Stromal cell of bone marrow (primary cell): Measurements from ENCODE around the gene PTPRM.
"Not testable (repeated sequence)": the region's sequence is repeated elsewhere in the genome, so short reads cannot be mapped to it uniquely, and the experiment has no call there.

Experiments used
- DNase-seq: peaks from one replicate; pipeline ENCODE4 v3.0.0-alpha.2; 2012; ENCODE audit warnings: low read depth

Gene PTPRM

GRCh38 chr18:8046441-8046840 is 479.3 kb downstream of the PTPRM start:
- no peak for DNase-seq

GRCh38 chr18:8049147-8049546 is 482.0 kb downstream of the PTPRM start:
- DNase-seq = no peak

DNA sequence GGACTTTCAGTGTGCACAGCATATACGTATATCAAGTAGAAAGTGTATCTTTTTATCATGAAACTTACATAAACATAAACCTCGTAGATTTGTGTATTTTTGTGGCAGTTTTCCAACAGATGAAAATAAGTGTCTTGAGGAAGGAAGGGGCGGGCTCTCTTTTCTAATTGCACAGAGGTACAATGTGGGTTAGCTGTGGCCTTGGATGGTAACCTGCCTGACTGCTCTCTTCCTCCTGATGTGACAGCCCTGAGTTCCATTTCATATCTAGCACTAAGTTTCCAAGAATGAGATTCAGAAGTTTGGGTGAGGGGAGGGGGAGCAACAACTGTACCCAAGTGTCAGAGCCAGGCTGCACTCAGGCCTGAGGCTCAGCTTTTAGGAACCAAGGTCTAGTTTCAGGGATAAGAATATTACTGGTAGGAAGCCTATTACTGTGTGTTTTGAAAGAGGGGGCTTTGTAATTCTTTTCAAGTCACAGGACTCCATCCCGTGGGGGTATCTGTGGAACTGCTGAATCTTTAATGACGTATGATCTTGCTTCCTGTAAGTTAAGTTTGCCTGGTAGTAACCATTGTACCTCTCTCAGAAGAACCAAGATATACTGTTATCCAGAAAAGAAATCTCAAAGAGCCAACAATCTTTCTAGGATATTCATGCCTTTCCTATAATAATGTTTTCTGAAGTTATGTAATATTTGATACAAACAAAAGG is 483.7 kb downstream of the PTPRM start:
- DNase-seq = no peak

DNA sequence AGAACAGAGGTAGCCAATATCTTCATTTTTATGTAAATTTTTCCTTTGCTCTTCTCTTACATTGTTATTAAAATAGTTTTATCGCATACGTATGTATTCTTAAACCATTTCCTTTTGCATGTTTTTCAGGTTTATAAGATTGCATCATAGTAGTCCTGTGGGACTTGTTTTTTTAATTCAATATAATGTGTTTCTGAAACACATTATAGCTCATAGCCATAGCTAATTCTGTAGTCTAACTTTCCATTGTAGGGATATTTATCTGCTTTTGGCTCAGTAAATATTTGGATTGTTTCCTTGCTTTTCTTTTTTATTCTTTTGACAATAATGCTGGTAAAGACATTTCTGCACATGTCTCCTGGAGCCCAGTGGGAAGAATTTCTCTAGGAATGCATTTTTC is 484.3 kb downstream of the PTPRM start:
- DNase-seq = no peak

DNA sequence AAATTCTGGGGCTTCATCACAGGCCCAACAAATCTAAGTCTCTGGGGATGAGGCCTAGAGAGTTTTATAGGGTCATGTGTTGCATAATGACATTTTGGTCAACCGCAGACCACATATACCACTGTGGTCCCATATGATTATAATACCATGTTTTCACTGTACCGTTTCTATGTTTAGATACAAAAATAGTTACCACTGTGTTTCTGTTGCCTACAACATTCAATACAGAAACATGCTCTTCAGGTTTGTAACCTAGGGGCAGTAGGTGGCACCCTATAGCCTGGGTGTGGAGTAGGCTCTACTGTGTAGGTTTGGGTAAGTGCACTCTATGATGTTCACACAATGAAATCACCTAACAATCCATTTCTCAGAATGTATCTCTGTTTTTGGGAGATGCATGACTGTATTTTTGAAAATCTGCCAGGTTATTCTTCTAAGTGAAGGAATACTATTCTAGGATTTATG is 485.2 kb downstream of the PTPRM start:
- DNase-seq = peak; percentile 43

DNA sequence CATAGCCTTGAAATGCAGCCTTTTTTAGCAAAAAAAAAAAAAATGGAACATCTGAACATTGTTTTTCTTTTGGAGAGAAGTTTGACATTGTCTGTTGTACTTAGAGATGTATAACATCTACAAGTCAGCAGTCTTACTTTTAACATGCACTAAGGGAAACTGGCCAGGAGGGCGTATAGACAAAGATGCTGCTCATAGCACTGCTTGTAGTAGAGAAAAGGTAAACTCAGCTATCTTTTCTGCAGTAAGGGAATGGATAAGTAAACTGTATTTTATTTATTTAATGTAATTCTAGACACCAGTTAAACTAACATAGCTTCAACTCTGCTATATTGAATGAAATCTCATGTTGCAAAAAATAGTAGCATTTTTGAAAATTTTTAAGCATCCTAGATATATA is 489.6 kb downstream of the PTPRM start:
- DNase-seq = no peak

- not testable (repeated sequence) for DNase-seq
Observed at GRCh38 chr18:8063152-8063551, 496.0 kb downstream of the PTPRM start.

- DNase-seq = no peak
Observed at GRCh38 chr18:8063733-8064132, 496.6 kb downstream of the PTPRM start.

GRCh38 chr18:8065284-8065683 is 498.2 kb downstream of the PTPRM start:
- DNase-seq = no peak

GRCh38 chr18:8065773-8066172 is 498.7 kb downstream of the PTPRM start:
- DNase-seq = no peak

- no peak for DNase-seq
Observed at GRCh38 chr18:8069708-8070107, 502.6 kb downstream of the PTPRM start.

- DNase-seq = no peak
Observed at GRCh38 chr18:8073167-8073566, 506.1 kb downstream of the PTPRM start.

GRCh38 chr18:8080092-8080491 is 513.0 kb downstream of the PTPRM start:
- DNase-seq = no peak

DNA sequence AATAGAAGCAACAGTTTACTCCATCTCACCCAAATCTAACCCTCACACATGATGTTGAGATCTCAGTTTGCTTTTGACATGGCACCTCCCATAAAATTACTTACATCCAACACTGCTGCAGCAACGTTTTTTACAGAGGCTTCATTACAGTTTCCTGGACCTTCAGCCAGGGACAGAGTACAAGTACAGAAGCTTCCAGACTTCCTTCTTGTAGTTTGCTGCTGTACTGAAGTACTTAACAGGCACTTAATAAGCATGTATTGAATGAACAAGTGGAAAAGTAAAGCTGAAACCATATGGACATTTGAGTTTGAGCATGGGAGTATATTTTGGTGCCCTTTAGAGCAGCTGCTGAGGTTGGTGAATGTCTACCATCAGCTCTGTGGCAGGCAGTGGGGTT is 514.2 kb downstream of the PTPRM start:
- no peak for DNase-seq

DNA sequence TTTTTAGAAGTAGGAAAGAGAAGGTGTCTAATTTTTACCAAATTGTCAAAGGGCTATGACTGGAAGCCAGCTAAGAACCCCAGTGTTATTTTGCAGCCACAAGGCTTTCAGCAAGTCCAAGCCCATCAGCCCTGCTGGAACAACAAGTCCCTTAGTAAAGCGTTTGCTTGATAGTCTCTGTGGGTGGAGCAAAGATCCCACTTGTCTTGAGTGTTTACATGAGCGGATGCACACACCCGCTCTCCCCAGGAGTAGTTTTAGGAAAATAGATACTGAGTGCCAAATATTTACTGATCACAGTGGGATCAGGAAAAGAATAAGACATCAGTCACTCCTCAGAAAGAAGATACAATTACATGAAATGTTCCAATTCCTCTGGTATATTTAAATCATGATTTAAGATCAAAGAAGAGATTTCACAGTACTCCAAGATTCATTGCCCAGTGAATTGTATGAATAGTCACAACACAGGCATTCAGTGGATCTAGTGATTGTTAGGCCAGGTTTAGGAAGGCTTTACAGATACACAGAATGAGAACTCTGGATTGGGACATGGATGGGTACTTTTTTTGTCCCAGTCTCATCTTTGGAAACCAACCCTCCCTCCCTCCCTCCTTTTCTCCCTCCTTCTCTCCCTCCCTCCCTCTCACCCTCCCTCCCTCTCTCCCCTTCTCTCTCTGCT is 514.9 kb downstream of the PTPRM start:
- no peak for DNase-seq

- DNase-seq = peak; percentile 14
Observed at GRCh38 chr18:8084160-8084559, 517.0 kb downstream of the PTPRM start.

- DNase-seq = no peak
Observed at GRCh38 chr18:8088626-8089025, 521.5 kb downstream of the PTPRM start.

DNA sequence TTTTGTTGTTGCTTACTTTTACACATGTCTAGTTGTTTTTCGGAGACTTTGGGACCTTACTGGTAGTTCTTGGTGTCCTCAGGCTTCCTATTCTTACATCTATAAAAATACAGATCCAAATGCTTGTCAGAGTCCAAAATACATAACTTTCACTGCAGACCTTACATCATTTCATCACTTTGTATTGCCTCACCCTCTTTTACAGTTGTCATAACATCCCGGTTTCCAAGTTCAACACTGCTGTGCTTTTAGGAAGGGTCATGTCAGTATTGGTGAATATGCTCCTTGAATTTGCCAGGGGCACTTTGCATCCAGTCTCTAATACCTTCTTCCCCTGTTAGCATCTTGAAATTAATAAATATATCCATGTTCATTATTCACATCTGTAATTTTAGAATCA is 523.9 kb downstream of the PTPRM start:
- DNase-seq = peak; percentile 63

- DNase-seq = no peak
Observed at GRCh38 chr18:8095947-8096570, 528.9 kb downstream of the PTPRM start.

DNA sequence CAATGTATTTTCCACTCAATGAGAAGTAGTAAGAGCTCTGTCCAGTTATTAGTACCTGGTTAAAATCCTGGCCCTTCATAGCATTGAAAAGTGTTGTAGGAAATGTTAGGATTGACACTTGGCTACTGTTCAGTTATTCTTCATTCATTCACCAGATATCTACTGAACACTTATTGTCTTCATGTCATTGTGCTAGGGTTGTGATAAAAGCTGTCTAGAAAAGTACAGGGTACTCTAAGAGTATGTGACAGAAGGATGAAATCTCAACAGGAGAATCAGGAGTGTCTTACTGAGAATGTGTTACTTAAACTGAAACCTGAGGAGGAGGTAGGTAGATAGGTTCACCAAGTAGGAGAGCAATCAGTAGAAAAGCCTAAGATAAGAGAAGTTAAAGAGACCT is 530.3 kb downstream of the PTPRM start:
- no peak for DNase-seq

DNA sequence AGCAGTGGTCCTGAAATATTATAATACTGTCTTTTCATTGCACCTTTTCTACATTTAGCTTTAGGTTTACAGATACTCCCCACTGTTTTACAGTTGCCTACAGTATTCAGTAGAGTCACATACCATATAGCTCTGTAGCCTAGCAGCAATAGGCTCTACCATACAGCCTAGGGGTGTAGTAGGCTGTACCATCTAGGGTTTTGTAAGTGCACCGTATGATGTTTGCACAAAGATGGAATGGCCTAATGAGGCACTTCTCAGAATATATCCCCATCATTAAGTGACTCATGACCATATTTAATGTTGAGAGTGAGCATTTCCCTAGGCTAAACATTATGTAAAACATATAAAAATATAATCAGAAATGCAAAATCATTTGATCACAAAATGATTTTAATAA is 530.8 kb downstream of the PTPRM start:
- no peak for DNase-seq

- no peak for DNase-seq
Observed at GRCh38 chr18:8106603-8107002, 539.5 kb downstream of the PTPRM start.

GRCh38 chr18:8107426-8107825 is 540.3 kb downstream of the PTPRM start:
- no peak for DNase-seq
